T-helper 2 cell (primary cell): ENCODE data around the gene ASB12.

Source experiments
- DNase-seq, 5 experiments: peaks; one replicate each; pipeline versions ENCODE4 v3.0.0 to v3.0.0-alpha.2; 2012 to 2022

ASB12 gene

DNA sequence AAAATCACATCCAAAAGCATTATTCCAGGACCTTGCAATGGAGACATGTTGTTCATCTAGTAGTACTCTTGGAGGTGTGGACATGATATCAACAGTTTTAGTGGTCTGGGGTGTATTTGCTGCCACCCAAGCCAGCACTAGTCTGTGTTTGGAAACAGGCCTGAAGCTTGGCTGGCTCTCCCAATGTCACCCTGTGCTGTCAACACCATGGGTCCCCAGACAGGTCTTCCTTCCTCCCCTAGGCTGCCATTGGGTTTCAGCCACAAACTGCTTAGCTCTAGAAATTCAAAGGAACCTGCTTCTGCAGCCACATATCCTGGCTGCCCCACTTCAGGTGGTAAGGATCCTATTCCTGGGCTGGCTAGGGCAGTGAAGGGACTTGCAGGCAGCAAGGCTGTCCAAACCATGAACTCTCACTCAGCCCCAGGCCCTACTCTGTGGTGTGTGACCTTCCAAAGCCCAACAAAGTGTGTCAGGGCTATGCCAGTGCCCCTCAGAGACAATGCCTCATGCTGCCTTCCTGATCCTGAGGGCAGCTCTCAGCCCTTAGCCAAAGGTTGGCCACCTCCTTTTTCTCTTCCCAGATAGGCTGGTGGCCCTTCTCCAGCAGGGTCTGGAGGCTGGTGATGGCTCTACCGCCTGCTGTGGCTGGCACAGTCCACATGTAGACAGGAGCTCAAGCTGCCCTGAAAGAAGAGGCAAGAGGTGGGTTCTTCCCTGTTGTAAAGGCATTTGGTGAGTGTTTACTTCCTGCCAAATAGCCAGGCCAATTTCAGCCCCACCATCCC lies 43.2 kb downstream of the ASB12 start:
- DNase-seq = no peak

DNA sequence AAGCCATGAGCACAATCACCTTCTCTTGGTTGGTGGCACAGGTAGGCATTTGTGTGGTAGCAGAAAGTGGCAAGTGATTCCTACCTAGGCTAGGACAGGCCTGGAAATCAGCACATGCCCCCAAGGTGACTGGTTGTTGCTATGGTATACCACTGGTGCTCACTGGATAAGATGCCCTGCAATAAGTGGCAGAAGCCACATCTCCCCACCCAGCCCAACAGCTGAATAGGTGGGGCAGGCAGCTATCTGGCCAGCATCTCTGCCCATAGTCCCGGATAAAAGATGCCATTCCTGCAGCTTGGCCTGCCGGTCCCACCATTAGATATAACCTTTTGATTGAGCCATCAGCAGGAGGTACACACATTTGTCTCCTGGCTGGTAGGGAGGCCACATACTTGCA lies 46.0 kb downstream of the ASB12 start:
- DNase-seq = no peak

DNA sequence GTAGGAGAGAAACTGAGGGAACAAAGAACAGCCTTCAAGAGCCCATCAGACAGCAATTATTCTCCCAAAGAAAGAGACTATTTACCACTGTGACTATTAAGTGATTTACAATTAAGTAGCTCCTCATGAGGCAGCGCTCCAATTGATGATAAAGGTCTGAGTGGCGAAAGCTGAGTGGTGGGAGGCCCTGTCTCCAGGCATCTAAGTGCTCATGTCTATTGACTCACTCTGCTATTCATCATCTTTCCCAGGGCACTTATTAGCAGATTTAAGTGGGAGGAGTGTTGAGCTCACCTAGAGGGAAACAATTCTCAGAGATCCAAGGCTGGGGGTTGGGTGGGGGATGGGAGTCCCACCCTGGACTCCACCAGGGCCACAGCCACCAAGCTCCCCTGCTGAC lies 48.2 kb downstream of the ASB12 start:
- DNase-seq = no peak

DNA sequence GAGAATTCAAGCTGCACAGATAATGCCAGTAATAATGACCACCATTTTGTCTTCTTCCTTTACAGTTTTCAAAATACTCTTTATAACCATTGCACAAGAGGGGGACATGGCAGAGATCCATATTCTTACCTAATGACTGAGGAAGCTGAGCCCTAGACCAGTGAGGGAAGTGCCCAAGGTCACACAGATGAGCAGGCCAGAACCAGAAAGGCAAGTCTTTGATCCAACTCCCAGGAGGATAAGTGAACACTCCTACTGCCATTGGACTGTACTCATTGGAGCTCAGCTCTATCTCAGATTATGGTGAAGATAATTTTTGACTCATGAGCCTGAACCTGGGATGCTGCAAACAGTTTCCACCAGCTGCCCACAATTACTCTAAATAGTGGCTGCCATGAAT lies 53.5 kb downstream of the ASB12 start:
- DNase-seq = no peak
